HK-2 (cell line): ENCODE results near the gene SOWAHC.
"Not testable (repeated sequence)": the region's sequence is repeated elsewhere in the genome, so short reads cannot be mapped to it uniquely, and the experiment has no call there.

Source experiments
- DNase-seq: peaks from one replicate; pipeline ENCODE4 v3.0.0-alpha.2; 2018; ENCODE audit not compliant: unreplicated experiment

The SOWAHC gene

GRCh38 chr2:109614715-109615636 is 812 bp downstream of the SOWAHC start:
- peak; percentile 57 for DNase-seq

GRCh38 chr2:109615637-109616144 is 1.5 kb downstream of the SOWAHC start:
- DNase-seq, result peak; percentile 26

- DNase-seq, result no peak
Observed at GRCh38 chr2:109616184-109616583, 2.0 kb downstream of the SOWAHC start.

- no peak for DNase-seq
Observed at GRCh38 chr2:109619032-109619615, 5.0 kb downstream of the SOWAHC start.

GRCh38 chr2:109623297-109623696 is 9.1 kb downstream of the SOWAHC start:
- DNase-seq, result no peak

- DNase-seq, result no peak
Observed at GRCh38 chr2:109623923-109624322, 9.8 kb downstream of the SOWAHC start.

- no peak for DNase-seq
Observed at GRCh38 chr2:109624339-109624738, 10.2 kb downstream of the SOWAHC start.

- not testable (repeated sequence) for DNase-seq
Observed at GRCh38 chr2:109628321-109628720, 14.2 kb downstream of the SOWAHC start.

GRCh38 chr2:109629867-109630266 is 15.7 kb downstream of the SOWAHC start:
- no peak for DNase-seq

- DNase-seq, result no peak
Observed at GRCh38 chr2:109630441-109631430, 16.6 kb downstream of the SOWAHC start.

GRCh38 chr2:109631741-109632140 is 17.6 kb downstream of the SOWAHC start:
- no peak for DNase-seq

- no peak for DNase-seq
Observed at GRCh38 chr2:109632158-109632789, 18.1 kb downstream of the SOWAHC start.

GRCh38 chr2:109633284-109633961 is 19.3 kb downstream of the SOWAHC start:
- no peak for DNase-seq

GRCh38 chr2:109635426-109636304 is 21.5 kb downstream of the SOWAHC start:
- DNase-seq, result no peak

- no peak for DNase-seq
Observed at GRCh38 chr2:109636317-109636716, 22.2 kb downstream of the SOWAHC start.

GRCh38 chr2:109637749-109638570 is 23.8 kb downstream of the SOWAHC start:
- no peak for DNase-seq

GRCh38 chr2:109638795-109639194 is 24.6 kb downstream of the SOWAHC start:
- DNase-seq, result no peak

GRCh38 chr2:109640000-109640399 is 25.8 kb downstream of the SOWAHC start:
- DNase-seq, result not testable (repeated sequence)
